Mucosa of gallbladder (tissue), 1 donor: ENCODE data around the gene SIPA1. TPM values are rescaled to one million over a fixed set of nuclear protein-coding genes. Genes with fewer than 3 reads are reported as not detected.

ENCODE experiments used
- DNase-seq: peaks from one replicate; pipeline ENCODE4 v3.0.0-alpha.2; 2020; ENCODE audit warnings: low spot score
- total RNA-seq: library from RNA; stranded (reverse); gene quantifications from one replicate; pipeline ENCODE4 v1.2.1, GENCODE V29; 2021
- donor health status: DM: no; HTN: no; CAD: no.

SIPA1 gene
- total RNA-seq, 1 donor from 2014 or later: 74.7 TPM

DNA sequence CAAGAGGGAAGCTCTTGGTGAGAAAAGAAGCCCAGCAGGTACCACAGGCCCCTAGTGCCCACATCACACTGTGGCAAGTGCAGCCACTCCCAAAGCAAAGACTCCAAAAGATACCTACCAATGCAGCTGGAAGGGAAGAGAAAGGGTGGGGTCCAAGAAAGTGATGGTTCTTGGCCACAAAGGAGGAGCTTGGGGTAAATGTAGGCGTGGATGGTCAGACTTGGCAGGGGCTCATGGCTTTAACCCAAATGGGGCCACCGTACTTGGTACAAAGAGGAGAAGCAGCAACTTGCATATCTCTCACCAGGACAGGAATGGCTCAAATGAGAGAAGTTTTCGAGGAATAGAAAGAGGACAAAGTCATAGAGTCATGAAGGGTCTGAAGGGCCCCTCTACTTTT lies 28.7 kb upstream of the SIPA1 start:
- no peak for DNase-seq

DNA sequence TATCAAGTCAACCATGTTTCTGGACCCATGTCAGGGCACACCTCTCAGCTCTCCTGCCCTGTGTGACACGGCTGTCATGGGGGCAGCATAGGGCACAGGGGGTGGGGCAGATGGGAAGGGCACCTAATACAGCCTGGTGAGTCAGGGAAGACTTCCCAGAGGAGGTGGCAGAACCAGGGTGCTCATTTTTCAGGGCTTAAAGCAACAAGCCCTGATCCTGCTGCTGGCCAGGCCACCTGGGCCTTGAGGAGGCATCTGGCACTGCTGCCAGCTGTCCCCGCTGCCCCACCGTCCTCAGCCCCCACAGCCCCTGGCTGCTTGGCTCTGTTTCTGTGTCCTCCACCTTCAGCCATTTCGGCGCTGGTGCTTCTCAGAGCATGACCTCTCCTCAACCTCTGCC lies 28.2 kb upstream of the SIPA1 start:
- no peak for DNase-seq

DNA sequence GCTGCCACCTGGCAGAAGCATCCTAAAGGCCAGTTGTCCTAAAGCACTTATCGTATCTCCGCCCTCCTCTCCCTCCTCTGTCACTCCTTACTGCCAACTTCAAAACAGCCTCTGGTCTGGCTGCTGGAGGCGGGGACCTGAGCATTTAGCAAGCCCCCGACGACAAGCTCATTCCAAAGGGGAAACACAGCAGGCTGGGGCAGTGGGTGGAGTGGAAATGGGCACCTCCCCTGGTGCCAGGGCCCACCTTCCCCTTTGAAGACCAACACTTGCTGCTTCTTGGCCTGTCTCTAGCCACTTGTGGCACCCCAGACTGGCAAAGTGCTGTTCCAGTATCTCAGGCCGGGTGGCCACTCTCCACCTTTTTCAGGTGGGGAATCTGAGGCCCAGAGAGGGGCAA lies 27.5 kb upstream of the SIPA1 start:
- no peak for DNase-seq

DNA sequence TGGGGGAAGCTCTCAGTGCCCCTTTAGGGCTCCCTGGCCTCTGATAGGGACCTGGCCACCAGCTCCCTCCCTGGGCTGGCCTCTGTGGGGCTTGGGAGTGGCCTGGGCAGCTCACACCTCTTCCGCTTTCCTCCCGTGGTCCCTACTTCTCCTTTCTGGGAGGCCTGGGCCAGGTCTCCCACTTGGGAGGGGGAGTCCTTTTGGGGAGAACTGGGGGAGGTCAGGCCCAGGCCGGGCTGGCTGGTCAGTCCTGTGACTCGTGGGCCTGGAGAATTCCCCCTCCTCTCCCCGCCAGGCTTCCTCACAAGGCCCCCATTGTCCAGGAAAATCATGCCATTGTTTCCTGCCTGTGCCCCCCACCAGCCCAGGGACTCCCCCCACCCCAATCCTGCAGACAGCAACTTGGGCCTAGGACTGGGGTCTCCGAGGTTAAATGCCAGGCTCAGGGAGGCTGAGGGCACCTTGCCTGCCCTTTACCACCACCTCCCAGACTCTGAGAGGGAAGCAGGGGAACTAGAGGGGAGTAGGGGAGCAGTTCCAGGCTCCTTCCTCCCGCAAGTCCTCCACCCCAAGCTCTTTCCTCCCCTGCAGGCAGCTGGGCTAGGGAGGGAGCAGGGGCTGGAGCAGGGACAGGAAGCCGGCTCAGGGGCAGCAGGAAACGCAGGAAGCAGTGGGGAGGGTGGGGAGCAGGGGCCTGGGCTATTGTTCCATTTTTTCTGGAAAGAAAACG lies 26.7 kb upstream of the SIPA1 start:
- no peak for DNase-seq

DNA sequence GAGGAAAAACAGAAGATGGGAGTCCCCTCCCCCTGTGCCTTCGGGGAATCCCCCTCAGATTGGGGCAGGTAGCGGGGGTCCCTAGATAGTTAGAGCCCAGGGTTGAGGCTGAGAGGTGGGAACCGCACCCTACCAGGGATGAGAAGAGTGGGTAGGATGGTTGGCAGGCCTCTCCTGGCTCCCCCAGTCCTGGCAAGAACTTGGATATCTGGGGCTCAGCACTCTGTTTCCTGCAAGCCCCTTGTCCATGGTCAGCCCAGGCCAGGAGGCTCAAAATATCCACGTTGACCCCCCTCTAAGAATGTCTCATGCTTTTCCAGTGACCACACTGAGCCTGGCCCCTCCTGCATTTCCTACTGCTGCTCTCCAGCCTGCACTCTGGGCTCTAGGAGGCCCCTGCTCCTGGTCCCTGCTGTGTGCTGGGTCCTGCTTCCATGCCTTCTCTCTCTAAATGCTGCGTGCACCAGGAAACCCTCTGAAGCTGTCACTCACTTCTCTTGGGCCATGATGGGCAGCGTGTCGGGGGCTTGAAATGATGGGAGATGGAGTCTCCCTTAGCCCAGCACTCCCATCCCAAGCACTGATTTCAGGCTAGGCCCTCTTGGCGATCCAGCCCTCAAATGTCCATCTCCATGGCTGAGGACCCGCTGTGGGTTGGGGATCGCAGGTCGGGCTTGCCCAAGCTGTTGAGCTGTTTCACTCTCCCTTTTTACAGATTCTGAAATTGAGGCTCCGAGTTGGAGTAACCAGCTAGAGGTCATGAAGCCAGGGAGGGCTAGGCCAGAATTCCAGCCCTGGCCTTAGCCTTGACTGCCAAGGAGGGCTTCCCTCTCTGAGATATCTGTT lies 25.9 kb upstream of the SIPA1 start:
- no peak for DNase-seq

DNA sequence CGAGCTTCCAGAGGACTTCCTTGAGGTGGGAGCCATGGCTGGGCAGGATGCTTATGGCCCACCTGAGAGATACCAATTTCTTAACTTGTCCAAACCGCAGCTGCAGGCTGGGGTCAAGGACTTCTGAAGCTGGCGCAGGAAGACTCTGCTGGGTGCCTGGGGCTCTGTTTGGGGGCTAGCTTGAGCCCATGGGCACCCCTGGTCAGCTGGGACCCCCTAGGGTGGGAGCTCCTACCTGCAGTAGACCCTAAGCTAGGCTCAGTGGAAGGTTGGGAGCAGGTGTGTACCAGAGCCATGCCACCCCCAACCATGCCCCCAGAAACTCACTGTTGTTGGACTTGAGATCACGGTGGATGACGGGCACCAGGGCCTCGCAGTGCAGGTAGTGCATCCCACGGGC lies 25.2 kb upstream of the SIPA1 start:
- DNase-seq: no peak

DNA sequence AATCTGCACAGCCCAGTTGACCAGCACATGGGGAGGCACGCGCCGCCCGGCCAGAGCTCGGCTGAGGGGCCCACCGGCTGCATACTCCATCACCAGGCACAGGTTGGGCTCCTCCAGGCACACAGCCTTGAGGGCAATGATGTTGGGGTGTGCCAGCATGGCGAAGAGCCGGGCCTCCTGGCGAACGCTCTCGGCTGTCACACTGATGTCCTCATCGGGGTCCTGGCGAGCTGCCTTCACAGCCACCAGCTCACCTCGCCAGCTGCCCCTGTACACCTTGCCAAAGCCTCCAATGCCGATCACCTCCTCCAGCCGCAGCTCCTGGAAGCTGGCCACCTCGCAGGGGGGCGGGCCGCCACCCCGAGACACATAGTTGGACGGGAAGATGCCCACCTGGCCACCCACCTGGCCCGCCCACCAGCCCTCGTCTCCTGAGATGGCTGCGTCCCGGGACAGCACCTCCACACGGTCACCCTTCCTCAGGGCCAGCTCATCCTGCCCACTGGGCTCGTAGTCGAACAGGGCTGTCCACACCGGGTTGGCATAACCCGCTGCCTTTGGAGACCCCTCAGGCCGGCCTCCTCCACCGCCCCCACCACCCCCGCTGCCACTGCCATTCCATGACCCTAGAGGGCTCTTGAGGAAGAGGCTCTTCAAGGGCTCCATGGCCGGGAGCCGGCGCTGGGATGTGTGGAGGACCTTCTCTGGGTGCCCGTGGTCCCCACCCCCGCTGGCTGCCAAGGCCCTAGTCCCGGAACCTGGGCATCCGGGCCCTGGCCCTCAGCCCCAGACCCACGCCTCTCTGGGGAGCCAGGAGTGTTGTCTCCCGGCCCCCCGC lies 24.6 kb upstream of the SIPA1 start:
- no peak for DNase-seq

DNA sequence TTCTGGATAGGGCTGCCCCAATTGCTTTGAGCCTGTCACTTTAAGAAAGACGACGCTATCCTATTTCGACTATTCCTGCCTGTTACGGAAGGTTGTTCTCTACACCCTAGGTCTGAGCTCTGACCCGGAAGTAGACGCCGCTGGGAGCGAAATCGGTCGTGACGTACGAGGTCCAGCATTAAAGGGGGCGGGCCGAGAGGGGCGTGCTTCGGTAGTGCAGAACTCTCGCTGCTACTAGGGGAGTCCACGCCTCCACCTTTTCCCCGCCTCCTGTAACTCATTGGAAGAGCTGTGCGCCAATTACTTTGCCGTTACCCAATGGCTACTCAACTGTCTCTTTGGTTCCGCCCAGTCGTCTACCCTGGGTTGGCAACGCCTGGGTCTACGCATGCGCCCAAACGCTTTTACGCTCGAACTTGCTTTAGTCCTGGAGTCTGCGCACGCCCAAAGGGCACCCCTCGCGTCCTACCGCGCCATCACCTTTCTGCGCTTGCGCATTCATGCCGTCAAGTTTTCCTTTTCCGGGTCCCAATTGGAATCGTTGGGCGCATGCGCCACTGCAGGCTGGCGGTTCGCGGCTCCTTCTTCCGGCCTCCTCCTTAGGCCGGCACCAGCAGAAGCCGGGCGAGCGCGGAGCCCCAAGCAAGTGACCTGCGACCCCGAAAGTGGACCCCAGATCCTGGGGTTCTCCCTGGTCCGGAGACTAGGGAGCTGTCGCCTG lies 22.5 kb upstream of the SIPA1 start, which contains the start of gene PCNX3:
Gene PCNX3, plus strand, starts transcription at position 548 of the 721 bp plus-strand sequence. CDS start 536 bp downstream, outside the sequence.
- peak; percentile 100 for DNase-seq

DNA sequence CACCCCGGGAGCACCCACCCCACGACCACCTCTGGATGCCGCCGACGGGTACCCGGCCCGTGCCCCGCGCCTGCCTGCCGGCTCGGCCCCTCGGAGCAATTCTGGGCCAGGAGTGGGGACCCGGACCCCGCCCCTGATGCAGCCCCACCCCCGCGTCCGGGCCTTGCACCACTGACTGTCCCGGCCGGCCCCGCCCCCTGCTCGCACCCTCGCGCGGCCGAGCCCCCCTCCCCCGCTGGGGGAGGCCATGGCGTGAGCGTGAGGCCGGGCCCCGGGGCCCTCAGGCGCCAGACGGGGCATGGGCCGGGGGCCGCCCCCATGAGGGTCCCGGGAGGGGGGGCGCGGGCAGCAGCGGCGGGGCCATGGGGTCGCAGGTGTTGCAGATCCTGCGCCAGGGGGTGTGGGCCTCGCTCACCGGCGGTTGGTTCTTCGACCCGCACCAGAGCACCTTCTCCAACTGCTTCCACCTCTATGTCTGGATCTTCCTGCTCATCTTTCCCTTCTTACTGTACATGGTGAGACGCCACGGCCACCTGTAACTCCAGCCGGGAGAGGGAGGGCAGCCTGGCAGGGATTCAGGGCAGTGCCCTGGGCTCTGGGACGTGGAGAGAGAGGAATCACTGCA lies 21.8 kb upstream of the SIPA1 start:
- DNase-seq: no peak

DNA sequence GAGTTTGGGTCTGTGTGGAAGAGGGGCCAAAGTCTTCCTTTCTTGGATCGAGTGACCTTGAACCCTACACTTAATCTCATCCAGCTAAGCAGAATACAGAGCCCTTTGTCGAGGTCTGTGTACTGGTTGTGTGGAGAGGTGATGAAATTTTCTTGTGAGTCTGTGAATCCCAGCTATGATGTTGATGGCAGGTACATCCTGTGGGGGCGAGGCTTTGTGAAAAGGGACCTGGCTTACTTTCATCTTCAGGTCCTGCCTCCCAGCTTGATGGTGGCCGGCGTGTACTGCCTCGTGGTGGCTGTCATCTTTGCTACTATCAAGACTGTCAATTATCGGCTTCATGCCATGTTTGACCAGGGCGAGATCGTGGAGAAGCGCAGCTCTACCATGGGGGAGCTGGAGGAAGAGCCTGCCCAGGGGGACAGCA lies 21.3 kb upstream of the SIPA1 start:
- no peak for DNase-seq

DNA sequence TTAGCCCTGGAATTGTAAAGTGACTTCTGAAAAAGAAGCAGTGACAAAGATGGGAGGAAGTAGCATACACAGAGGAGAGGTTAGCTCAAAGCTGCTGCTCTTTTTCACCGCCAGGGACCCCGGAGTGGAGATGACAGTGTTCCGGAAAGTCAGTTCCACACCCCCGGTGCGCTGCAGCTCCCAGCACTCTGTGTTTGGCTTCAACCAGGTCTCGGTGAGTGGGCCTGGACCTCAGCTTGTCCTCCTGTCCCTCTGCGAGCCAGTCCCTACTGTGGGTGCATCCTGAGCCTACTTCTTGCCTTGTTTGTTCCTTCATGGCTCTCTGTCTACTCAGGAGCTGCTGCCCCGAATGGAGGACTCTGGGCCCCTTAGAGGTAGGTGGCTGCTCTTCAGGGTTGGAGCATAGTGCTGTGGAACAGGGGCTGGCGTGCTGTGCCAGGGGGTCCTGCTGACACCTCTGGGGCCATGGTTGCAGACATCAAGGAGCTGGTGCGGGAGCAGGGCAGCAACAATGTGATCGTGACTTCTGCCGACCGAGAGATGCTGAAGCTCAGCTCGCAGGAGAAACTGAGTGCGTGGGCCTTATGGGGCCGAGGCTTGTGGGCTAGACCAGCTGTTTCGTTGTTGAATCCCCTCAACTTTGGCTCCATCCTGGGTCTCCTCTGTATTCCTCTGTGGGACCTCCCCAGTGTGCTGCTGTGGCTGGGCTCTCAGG lies 20.6 kb upstream of the SIPA1 start:
- DNase-seq: no peak

DNA sequence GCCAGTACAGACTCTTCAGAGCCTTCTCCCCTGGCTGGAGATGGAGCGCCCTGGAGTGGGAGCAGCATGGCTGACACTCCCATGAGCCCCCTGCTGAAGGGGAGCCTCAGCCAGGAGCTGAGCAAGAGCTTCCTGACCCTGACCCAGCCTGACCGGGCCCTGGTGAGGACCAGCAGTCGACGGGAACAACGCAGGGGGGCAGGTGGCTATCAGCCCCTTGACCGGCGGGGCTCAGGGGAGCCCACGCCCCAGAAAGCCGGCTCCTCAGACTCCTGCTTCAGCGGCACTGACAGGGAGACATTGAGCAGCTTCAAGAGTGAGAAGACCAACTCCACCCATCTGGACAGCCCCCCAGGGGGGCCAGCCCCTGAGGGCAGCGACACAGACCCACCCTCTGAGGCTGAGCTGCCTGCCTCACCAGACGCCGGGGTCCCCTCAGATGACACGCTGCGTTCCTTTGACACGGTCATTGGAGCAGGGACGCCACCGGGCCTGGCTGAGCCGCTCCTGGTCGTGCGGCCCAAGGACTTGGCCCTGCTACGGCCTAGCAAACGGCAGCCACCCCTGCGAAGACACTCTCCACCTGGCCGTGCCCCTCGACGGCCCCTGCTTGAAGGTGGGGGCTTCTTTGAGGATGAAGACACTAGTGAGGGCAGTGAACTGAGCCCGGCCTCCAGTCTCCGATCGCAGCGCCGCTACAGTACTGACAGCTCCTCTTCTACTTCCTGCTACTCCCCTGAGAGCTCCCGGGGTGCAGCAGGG lies 19.7 kb upstream of the SIPA1 start:
- DNase-seq: no peak

DNA sequence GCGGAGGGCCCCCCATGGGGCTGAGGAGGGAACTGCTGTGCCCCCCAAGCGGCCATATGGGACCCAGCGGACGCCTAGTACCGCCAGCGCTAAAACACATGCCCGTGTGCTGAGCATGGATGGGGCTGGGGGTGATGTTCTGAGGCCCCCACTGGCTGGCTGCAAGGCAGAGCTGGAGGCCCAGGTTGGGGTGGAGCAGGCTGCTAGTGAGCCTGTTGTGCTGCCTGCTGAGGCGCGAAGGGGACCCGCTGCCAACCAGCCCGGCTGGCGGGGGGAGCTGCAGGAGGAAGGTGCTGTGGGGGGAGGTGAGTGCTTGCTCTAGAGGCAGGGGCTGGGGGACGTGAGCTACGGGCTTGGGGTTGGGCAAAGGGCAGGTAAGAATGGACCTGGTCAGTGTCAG lies 19.1 kb upstream of the SIPA1 start:
- no peak for DNase-seq

DNA sequence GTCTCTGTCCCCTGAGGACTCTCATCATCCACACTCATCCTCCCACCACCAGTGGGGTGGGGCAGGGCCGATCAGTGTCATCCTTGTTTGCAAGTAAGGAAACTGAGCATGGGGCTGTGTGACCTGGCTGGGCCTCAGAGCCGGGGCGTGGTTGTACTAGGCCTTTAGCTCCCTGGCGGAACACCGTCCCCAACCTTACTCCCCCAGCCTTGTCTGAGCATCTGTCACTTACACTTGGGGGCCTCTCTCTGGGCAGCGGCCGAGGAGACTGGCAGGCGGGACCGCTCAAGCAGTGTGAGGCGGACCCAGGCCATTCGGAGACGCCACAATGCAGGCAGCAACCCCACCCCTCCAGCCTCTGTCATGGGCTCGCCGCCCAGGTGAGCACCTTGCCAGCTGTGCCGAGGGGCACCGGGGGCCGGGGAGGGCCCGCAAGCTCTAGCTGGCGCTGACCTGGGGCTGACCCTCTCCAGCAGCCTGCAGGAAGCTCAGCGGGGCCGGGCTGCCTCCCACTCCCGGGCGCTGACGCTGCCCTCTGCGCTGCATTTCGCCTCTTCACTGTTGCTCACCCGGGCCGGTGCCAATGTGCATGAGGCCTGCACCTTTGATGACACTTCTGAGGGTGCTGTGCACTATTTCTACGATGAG lies 18.5 kb upstream of the SIPA1 start:
- no peak for DNase-seq

DNA sequence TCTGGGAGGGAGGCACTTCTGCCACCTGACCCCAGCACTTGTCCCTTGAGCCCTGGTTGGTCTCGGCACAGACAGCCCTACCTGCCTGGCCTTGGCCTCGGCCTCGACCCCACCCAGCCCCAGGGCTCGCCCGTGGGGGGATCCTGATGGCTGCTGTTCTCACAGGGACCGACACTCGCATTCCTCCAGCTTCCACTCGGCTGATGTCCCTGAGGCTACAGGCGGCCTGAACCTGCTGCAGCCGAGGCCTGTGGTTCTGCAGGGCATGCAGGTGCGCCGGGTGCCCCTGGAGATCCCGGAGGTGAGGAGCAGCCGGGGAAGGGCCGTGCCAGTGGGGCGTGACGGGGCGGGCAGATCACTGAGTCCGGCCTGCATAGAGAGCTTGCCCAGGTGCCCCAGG lies 17.2 kb upstream of the SIPA1 start:
- DNase-seq: no peak

DNA sequence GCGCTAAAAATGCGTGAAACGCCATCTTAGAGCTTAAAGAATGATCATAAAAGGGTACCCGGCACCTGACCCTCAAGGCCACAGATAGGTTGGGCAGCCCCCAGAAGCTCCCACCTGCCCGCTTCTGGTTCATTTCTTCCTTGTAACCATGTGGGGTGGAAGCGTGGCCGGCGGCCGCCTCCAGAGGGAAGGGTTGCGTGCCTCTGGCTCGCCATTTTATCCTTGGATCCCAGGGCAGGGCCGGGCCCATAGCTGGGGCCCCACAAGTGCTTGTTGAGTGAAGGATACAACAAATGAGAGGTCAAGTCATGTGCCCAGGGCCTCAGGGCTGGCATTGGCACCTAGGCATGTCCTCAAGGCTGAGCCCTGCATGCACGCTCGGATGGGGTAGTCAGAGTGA lies 16.4 kb upstream of the SIPA1 start:
- DNase-seq: no peak

DNA sequence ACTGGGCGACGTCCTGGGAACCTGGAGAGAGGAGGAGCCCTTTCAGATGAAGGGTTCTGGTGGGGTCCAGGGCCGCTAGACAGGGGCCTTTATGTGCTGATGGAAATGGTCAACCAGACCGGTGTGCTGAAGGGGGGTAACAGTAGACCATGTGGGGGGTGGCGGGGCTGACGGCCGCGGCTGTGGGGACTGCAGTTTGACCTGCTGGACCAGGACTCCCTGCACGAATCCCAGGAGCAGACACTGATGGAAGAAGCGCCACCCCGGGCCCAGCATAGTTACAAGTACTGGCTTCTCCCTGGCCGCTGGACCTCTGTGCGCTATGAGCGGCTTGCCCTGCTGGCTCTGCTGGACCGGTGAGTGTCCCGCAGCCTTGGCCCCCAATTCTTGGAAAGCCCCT lies 15.9 kb upstream of the SIPA1 start:
- no peak for DNase-seq

DNA sequence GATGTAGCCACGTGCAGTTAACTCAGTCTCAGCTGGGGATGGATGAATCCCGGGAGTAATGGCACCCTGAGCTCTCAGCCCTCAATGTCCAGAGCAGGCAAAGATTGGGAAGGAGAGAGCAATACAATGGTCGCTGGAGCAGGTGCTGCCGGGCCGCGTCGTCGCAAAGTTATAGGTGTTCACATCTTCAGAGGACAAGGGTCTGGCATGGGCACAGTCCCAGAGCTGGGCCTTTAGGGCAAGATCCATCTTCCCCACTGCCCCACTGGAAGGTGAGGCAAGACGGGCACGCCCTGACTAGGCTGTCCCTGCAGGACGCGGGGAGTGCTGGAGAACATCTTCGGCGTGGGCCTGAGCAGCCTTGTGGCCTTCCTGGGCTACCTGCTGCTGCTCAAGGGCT lies 14.7 kb upstream of the SIPA1 start:
- DNase-seq: no peak
